MV-4-11 (cell line): ENCODE measurements around the gene RGS4.
"Not testable (repeated sequence)": the region's sequence is repeated elsewhere in the genome, so short reads cannot be mapped to it uniquely, and the experiment has no call there.

Experiments
- DNase-seq: peaks from one replicate; lab custom pipeline; 2025; lab: John Stamatoyannopoulos, UW

Gene RGS4

DNA sequence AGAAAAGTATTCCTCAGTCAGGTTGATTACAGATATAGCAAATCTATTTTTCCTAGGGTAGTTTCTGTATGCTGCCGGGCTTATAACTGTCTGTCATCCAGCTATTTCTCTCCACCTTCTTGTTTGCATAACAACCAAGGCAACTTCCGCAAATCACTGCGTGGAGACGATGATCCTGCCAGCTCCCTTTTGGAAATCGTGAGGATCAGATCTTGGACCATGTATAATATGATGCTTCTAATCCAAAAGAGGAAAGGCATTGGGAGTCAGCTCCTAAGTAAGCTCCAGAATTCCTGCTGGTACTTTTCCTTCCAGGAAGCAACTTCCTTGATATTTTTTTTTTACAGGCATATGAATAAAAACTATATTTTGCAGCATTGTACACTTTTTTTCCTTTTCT is 445 bp upstream of the RGS4 start:
- no peak for DNase-seq

DNA sequence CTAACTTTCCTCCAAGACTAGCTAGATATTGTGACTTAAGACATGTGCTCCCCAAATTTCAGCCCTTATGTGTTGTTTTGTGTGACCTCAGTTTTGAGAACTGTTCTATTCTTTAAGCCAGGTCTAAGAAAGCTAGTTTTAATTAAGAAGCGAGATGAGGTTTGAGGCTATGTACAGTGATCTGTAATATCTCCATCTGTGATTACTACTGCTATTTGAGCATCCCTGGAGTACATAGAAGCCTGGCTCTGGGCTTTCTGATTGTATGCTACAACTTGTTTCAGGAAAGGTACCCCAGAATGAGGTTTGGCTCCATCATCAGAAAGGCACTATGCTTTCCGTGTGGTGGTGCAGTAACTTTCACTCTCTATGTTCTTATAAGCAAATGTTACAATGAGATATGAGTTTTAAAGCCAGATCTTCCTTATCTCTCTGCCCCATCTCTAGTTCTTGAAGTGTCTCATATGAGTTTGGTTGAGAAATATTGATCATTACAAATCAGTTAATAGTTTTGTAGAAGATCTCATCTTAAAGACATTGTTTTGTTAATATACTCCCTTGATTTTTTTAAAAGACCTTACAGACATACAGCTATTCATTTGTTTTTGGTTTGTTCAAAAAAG is 605 bp downstream of the RGS4 start:
- no peak for DNase-seq

DNA sequence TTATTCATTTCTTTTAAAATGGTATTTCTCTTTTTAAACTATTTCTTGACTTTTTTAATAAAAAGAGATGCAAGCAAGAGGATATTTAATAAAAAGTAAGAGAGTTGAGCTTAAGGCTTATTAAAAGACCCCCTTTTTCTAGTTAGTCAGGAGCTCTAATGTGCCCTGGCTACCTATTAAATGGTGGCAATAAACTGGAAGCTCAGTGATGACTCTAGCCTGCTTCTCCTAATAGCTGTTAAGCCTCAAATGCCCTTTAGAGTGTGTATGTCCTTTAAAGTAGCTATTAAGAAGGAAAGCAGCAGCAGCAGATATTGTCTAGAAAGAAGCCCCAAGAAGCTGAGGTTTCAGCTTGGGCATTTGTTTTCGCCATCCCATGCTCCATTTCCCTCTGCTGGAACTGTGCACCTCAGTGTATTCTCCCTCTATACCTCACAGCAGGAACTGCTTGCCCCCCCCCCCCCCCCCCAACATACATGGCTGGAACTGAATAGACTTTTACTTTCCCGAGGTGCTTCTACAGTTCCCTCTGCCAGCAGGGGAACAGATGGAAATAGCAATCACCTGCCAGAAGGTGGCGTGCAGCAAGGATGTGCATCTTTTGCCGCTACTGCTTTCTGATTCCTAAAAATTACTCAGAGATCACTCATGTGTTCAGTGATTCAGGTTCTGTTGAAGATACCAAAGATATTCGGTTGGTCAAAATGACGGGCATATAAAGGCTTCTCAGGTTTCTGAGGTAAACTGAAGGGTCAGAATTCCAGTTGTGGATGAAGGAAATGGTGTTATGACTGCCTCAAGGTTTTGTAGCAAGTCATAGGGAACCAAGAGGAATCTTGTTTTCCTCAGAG is 2.5 kb downstream of the RGS4 start:
- DNase-seq = no peak

DNA sequence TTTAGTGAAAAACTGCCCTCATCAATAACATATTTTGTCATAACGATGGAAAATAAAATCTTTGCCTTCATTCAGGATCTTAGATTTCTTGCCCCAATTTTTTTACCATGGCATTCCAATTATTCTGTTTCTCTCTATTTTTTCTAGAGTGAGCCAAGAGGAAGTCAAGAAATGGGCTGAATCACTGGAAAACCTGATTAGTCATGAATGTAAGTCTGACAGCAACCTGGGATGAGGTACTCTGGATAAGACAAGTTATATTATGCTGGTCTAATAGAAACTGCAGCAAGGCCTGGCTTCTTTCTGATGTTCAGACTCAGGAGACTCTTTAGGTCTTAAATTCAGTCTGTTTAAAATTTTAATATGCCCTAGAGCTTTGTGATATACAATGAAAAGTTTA is 3.5 kb downstream of the RGS4 start:
- no peak for DNase-seq

DNA sequence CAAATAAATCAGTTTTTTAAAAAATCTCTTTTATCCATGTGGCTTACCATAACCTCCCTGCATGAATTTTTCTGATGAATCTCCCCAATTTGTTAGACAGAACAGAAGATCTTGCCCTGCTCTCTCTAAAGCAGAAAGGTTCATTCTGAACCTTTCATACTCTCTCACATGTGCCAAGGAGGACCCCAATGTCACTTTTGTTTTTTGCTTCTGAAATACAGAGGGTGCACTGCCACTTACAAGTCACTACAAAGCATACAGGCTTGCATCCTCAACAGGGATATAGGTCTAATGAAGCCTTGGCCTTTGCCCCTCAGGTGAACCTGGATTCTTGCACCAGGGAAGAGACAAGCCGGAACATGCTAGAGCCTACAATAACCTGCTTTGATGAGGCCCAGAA is 4.8 kb downstream of the RGS4 start:
- no peak for DNase-seq

DNA sequence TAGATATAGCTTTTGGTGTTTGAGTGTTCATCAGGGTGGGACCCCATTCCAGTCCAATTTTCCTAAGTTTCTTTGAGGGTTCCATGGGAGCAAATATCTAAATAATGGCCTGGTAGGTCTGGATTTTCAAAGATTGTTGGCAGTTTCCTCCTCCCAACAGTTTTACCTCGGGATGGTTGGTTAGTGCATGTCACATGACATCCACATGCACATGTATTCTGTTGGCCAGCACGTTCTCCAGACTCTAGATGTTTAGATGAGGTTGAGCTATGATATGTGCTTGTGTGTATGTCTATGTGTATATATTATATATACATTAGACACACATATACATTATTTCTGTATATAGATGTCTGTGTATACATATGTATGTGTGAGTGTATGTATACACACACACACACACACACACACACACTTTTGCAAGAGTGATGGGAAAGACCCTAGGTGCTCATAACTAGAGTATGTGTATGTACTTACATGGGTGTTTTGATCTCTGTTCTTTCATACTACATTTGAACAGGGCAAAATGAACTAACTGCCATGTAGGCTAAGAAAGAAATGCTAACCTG is 5.6 kb downstream of the RGS4 start:
- DNase-seq = no peak

DNA sequence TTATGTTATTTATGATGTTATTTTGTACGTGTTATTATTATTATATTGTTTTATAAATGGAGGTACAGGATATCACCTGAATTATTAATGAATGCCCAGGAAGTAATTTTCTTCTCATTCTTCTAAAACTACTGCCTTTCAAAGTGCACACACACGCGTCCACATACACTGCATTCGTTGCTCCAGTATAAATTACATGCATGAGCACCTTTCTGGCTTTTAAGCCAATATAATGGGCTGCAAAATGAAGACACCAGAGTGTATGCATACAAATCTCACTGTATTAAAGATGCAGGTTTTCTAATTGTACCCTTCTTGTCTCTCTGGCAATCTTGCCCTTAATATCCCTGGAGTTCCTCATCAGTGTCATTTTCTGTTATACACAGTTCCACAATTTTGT is 6.9 kb downstream of the RGS4 start:
- DNase-seq = no peak

DNA sequence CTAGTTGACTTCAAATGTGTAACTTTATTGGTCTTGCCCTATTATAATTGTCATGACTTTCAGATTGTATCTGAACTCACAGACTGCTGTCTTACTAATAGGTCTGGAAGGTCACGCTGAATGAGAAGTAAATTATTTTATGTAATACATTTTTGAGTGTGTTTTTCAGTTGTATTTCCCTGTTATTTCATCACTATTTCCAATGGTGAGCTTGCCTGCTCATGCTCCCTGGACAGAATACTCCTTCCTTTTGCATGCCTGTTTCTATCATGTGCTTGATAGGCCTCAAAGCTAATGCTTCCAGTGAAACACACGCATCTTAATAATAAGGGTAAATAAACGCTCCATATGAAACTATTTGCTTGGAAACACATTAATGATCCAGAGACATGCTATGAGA is 7.3 kb downstream of the RGS4 start:
- DNase-seq = no peak

DNA sequence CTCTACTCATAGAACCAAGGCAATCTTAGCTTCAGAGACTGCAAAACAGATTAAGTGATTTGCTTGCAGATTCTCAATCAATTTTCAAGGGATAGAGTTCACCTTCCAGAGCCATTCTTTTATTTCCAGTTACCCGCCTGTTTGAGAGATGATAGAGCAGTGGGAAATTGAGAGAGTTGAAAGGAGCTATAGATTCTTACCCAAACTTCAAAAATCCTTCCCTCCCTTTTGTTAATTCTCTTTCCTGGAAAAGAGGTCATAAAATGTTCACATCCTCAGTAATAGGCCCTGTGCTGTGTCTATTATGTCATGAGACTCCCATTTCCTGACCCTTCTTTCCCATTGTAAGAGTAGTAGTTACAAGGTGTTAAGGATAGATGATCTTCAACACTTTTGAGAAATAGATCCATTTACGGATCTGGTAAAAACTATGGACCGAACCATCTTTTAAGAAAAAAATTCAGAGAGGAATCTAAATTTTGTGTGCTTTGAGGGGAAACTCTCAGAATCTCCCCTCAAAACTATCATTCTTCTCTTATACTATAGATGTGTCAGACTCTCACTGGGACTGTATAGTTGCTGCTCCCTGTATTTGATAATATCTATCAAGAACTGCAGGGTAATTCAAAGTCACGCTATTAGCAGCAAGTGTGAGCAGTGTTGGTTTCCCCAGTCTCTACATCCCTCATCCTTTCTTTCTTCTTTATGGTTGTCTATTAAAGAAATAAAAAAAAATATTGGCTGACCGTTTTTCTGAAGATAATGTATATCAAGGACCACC is 8.0 kb downstream of the RGS4 start:
- no peak for DNase-seq

DNA sequence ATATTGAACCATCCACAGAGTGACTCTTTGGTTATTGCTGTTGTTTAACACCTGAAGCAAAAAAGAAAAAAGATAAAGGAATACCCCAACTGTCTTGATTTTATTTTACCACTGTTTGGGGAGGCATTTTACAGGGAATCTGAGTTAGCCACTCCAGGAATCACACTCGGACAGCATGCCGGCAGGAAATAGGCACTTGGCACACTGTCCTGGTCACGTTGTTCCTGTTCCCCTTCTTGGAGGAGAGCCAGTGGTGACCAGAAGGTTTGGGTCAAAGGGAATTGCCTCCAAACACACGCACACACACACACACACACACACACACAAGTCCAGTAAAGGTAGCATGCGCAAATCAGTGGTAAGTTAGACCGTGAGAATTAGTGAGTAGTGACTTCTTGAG is 13.8 kb downstream of the RGS4 start:
- DNase-seq = no peak

DNA sequence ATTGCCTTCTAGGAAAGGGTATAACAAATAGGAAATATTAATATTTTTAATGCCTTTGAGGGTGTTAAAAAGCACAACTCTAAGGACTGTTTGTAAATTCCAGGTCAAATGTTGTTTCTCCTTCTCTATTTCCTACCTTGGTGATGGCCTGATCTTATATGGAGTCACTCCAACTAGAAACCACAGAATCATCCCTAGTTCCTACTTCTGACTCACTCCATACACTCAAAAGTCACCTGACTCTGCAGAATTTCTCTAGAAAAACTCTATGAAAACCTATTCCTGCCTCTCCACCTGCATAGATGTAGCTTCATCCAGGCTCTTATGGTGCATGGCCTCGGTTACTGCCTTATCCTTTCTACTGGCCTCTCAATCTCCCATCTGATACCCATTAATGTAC is 14.5 kb downstream of the RGS4 start:
- no peak for DNase-seq

DNA sequence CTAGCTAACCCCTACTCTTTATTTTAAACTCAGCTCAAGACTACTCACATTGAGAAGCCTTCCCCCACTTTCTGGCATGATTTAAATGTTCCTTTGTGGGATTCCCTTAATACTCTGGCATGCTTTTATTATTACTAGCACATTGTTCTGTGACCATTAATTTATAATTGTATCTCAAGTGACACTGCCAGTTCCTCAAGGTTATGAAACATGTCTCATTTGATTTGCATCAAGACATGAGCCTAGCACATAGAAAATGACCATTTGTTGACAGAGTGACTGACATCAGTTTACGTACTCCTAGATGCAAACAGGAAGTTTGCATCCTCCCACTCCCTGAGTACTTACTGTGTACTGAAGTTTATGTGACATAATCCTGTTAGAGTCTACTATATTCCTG is 15.2 kb downstream of the RGS4 start:
- DNase-seq = no peak

DNA sequence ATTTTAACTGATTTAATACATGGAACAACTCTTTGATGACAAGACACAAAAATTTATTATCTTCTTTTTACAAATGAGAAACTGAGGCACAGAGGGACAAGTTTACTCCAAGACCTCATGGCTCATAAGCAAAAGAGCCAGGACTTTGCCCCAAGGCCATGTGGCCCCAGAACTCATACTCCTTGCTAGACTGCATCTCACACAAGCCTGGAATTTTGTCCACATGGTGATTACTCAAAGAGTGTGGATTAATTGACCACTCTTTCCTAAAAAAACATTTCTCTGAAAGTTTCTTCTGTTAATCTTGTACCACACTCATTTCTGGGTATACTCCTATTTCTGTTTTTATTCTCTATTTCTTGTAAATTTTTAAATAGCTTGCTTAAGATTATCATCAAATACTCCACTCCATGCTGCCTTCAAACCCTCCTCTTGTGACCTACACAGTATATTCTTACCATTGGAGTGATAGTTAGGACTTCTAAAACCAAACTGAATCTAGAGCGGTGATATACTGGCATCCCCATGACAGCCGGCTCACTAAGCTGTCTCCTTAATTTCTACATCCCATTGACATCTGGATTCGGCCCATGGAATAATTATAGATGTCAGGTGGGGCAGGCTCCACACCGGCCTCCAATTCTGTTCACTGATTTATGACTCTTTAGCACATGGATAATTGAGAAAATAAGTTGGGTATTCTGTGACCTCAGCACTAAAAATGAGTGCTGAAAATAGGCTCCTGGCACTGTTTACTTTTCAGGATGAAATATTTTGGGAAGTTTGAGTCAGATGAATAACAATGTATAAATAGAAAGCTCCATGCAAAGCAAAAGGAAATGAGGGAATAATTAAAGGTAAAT is 16.1 kb downstream of the RGS4 start:
- no peak for DNase-seq

DNA sequence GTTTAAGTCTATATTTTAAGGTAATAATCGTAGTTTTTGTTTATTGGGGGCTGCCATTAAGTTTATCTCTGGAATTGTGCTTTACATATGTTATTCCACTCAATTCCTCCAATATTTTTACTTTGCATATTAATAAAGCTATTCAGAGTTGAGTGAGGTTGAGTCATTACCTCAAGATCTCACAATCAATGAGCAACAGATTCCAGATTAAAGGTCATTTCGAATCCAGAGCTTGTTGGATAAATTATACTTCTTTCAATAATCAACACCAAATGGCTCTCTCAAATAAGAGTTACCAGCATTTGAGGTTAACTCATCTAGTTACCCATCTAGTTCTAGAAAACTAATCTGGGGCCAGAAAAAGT is 16.7 kb downstream of the RGS4 start:
- no peak for DNase-seq

DNA sequence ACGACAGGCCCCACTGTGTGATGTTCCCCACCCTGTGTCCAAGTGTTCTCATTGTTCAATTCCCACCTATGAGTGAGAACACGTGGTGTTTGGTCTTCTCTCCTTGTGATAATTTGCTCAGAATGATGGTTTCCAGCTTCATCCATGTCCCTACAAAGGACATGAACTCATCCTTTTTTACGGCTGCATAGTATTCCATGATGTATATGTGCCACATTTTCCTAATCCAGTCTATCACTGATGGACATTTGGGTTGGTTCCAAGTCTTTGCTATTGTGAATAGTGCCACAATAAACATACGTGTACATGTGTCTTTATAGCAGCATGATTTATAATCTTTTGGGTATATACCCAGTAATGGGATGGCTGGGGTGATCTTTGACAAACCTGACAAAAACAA is 20.0 kb downstream of the RGS4 start:
- not testable (repeated sequence) for DNase-seq

DNA sequence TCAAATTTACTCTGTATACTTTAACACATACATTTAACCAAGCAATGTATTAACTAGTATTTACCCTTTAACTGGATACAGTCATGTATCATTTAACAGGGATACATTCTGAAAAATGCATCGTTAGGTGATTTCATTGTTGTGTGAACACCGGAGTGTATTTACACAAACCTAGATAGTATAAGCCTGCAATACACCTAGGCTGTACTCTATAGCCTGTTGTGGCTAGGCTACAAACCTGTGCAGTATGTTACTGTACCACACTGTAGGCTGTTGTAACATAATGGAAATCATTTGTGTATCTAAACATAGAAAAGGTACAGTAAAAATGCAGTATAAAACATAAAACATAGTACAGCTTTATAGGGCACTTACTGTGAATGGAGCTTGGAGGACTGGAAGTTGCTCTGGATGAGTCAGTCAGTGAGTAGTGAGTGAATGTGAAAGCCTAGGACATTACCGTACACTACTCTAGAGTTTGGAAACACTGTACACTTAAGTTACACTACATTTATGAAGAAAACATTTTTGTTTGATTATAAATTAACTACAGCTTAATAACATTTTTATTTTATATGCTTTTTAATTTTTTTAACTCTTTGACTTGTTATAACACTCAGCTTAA is 21.3 kb downstream of the RGS4 start:
- DNase-seq = no peak

DNA sequence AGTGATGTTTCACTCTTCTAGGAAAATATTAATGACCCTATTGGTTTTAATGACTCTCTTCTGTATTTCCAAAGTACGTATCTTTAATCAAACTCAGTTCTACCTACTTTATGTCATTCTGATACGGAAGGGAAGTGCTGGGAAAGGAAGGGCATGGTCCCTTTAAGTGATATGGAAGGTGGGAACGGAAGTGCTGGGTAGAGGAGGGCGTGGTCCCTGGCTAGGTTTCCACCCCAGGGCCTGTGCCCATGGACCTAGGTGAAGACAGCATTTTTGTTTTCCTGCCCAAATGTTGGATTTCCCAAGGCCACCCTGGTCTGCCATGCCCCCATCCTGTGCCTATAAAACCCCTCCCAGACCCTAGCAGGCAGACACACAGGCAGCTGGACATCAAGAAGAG is 24.0 kb downstream of the RGS4 start:
- no peak for DNase-seq

DNA sequence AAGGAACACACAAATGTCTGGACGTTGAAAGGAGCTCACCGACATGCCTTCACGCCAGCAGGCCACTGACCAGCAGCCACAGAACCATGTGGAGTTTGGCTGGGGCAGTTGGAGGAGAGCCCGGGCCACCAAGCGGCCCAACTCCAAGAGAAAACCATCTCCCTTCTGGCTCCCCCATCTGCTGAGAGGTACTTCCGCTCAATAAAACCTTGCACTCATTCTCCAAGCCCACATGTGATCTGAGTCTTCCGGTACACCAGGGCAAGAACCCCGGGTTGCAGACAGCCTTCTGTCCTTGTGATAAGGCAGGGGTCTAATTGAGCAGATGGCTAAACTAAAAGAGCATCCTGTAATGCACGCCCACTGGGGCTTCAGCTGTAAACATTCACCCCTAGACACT is 24.4 kb downstream of the RGS4 start:
- DNase-seq = no peak

DNA sequence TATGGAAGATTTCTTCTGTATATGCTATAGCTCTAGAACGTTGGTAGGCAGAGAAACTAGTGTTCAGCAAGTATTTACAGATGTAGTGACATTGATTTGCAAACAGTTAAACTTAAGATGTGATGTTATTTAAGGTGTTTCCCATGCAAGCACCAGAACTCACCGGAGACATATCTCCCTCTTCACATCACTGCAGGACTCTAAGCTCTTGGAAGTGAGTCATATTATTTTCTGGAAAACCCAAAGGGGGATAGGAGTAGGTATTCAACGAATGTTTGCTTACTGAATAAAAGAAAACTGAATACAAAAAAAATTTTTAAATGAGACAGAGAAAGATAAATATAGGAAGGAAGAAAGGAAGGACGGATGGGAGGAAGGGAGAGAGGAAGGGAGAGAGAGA is 25.0 kb downstream of the RGS4 start:
- DNase-seq = no peak

DNA sequence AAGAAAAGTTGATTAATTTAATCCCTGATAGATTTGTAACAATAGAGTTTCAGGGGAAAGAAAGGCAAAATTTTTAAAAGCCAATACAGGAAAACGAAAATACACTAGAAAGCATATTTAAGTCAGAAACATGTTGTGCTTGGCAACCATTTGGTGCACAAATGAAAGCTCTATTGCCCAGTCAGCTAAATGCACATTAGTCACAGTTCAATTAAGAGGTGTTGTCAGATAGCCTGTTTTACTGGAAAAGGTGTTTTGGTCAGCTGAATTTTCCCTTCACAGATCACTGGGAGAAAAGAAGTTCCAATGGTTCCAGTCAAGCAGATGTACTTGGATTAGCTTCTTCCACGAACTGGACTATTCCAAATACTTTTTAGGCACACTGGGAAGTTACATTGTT is 25.4 kb downstream of the RGS4 start:
- DNase-seq = no peak

DNA sequence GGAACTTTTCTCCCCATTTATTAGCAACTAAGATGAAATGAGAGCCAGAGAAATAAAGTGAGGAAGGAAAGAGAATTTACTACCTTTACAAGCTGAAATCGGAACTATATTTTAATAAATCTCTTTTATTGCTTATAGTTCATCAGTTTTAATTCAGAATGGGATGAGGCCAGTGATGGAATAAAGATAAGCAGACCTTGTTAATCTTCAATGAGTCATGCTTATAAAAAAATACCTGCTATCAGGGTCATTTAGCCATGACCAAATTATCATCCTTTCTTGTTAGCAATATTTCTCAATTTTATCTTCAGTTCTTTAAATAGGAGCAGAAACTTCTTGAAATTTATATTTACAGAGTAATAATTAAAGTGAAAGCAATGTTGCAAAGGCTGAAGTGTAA is 26.1 kb downstream of the RGS4 start:
- DNase-seq = no peak
